LNCAP (cell line): Measurements from ENCODE around the gene PBX1.

ENCODE experiments used
- TF ChIP-seq, protein P1 (sequence below): fragments of 450-650 bp; IDR thresholded peaks from 2 replicates; pipeline ENCODE4 v1.5.1; 2017; ENCODE audit warnings: mild to moderate bottlenecking

The PBX1 gene

GRCh38 chr1:164720440-164721227, 161.7 kb downstream of the PBX1 start:
- TF ChIP-seq, protein P1, sequence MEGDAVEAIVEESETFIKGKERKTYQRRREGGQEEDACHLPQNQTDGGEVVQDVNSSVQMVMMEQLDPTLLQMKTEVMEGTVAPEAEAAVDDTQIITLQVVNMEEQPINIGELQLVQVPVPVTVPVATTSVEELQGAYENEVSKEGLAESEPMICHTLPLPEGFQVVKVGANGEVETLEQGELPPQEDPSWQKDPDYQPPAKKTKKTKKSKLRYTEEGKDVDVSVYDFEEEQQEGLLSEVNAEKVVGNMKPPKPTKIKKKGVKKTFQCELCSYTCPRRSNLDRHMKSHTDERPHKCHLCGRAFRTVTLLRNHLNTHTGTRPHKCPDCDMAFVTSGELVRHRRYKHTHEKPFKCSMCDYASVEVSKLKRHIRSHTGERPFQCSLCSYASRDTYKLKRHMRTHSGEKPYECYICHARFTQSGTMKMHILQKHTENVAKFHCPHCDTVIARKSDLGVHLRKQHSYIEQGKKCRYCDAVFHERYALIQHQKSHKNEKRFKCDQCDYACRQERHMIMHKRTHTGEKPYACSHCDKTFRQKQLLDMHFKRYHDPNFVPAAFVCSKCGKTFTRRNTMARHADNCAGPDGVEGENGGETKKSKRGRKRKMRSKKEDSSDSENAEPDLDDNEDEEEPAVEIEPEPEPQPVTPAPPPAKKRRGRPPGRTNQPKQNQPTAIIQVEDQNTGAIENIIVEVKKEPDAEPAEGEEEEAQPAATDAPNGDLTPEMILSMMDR, result no peak

- TF ChIP-seq, protein P1, result no peak
Measured at GRCh38 chr1:164721228-164721496, 162.2 kb downstream of the PBX1 start.

DNA sequence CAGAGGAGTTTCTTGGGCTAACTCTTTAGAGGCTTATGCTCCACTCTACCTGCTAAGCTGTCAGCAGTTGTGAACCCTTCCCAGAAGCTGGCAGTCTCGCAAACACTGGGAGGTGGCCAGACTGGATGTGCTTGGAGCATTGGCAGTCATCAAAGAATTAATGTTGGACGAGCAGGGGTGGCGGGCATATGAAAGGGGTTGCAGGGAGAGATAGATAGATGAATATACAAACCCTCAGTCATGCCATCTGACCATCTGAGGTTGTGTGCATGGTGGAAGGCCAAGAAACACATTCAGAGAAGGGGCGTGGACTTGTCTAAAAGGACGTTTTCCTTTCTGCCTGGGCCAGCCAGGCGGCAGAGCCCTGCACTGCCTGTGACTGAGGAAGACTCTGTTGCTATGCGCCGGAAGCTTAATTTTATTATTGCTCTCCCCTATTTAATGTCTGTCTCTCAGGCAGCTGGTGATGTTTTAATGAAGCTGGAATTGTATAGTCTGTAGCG, 164.4 kb downstream of the PBX1 start:
- TF ChIP-seq, protein P1, result no peak

GRCh38 chr1:164725401-164725800, 166.4 kb downstream of the PBX1 start:
- TF ChIP-seq, protein P1, result no peak

DNA sequence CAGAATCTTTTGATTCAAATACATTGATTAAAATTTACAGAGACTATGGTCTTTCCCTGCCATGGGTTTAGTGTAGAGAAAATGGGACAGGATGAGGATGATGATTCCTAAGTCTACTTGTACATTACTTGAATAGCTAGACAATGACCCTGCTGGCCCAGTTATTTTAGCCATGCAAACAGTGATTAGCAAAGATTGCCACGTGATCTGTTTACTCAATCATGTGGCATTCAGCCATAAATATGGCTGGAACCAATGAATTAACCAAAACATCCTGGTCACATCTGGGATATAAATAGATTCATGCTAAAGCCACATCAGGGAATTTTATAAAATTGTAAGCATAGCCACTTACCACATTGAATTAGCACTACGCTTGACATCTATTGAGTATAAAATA, 167.3 kb downstream of the PBX1 start:
- TF ChIP-seq, protein P1, result no peak

DNA sequence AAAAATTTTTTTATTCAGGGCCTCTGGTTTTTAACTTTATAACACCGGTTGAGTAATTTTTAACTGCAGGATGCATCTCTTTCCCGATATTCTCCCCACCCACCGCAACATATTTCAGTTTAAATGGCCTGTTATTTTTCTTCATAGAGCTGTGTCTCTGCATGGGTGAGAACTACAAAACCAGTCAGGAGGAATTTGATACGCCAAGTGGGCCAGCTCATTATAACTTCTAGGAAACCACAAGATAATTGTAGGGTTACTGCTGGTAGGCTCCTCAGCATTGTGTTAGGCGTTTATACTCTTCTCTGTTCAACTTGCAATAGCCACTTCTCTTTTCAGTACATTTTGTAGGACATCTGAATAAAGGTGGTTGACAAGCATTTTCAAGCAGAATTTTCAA, 169.7 kb downstream of the PBX1 start:
- TF ChIP-seq, protein P1, result no peak

- TF ChIP-seq, protein P1, result no peak
Measured at GRCh38 chr1:164731161-164731876, 172.3 kb downstream of the PBX1 start.
